Measurements from ENCODE around the gene OR6S1. TPM values are rescaled to one million over a fixed set of nuclear protein-coding genes. Genes with fewer than 3 reads are reported as not detected.
"Not testable (repeated sequence)": the region's sequence is repeated elsewhere in the genome, so short reads cannot be mapped to it uniquely, and the experiment has no call there.

Gene OR6S1
- total RNA-seq, 1 donor from 2014 or later: not detected

DNA sequence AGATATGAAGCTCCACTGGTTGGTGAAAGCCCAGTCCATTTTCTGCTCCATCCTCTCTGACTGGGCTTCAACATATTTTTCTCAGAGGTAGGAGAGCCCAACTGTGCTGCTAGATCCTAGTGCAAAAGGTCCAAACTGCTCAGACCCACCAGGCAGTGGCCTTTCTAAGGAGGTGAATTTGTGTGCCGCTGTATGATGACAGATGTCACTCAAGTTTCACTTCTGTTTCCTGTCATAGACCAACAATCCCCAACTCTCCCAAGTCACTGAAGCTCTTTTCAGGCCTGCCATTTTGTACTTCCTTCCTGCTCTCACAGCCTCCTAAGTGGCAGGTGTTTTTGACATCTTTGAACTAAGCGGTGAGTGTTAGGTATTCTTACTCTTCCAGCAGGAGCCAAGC is 26.5 kb upstream of the OR6S1 start:
- TF ChIP-seq, protein P1, sequence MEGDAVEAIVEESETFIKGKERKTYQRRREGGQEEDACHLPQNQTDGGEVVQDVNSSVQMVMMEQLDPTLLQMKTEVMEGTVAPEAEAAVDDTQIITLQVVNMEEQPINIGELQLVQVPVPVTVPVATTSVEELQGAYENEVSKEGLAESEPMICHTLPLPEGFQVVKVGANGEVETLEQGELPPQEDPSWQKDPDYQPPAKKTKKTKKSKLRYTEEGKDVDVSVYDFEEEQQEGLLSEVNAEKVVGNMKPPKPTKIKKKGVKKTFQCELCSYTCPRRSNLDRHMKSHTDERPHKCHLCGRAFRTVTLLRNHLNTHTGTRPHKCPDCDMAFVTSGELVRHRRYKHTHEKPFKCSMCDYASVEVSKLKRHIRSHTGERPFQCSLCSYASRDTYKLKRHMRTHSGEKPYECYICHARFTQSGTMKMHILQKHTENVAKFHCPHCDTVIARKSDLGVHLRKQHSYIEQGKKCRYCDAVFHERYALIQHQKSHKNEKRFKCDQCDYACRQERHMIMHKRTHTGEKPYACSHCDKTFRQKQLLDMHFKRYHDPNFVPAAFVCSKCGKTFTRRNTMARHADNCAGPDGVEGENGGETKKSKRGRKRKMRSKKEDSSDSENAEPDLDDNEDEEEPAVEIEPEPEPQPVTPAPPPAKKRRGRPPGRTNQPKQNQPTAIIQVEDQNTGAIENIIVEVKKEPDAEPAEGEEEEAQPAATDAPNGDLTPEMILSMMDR (conservative IDR thresholded peaks at IDR 0.05; ENCODE audit: low read depth, low read length): no peak
- H3K4me3 ChIP-seq (ENCODE audit: low read depth, low read length): no peak overlapping the region
- no peak for DNase-seq (ENCODE audit: low read depth)

DNA sequence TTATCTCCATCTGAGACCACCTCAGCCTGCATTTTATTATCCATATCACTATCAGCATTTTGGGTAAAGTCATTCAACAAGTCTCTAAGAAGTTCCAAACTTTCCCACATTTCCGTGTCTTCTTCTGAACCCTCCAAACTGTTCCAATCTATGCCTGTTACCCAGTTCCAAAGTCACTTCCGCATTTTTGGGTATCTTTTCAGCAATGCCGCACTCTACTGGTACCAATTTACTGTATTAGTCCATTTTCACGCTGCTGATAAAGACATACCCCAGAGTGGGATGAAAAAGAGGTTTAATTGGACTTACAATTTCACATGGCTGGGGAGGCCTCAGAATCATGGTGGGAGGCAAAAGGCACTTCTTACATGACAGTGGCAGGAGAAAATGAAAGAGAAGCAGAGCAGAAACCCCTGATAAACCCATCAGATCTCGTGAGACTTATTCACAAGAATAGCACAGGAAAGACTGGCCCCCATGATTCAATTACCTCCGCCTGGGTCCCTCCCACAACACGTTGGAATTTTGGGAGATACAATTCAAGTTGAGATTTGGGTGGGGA is 25.0 kb upstream of the OR6S1 start:
- DNase-seq (ENCODE audit: low read depth); H3K4me3 ChIP-seq (ENCODE audit: low read depth, low read length): not testable (repeated sequence)

DNA sequence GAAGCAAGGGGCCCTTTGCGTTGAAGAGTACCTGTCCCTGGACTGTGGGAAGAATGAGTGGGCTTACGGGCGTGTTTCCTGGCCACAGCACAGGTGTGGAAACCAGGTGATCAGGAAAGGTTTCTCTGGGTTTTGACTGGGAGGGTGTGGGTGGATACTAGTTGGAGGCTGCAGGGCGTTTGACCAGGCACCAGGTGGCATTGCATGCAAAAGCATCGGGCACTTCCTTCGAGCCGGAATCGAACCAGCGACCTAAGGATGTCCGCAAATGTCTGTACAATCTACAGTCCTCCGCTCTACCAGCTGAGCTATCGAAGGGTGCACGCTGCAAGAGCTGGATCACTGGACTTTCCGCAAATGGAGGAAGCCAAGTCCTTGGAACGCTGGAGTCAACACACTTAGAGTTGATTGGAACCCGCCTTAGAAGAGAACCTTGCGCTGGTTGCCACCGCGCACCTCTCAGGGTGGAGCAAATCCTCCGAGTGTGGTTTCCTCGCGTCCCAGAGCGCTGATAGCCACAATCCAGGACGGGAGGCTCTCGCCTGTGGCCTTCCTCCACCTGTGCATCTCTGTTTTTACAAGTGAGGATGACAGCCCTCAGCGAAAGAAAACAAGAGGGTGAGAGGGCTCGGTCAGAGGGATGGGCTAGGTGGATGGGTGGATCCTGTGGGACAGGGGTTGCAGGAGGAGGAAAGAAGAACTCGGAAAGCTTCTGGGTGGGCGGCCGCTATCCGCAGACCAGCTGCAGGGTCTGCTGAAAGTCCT is 21.7 kb upstream of the OR6S1 start:
- no peak for DNase-seq (ENCODE audit: low read depth)
- TF ChIP-seq, protein P1 (conservative IDR thresholded peaks at IDR 0.05; ENCODE audit: low read depth, low read length): peak; percentile 73
- H3K4me3 ChIP-seq (ENCODE audit: low read depth, low read length): peak overlapping the region; percentile 1

DNA sequence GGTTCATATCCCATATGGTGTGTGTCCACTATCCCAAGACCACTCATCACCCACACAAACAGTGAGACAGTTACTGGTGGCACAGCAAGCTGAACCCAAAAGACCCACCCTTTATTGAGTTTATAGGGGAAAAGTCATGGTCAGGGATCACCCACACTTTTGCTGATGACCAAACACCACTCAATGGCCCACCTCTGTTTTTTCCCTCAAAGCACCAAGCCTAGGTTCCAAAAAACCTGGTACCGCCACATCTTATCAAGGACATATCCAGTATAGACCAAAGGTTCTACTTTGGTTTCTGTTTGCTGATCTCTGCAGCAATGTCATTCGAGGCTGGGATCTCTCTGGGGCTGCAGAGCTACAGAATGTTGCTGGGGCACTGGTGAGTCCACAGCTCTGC is 19.7 kb upstream of the OR6S1 start:
- no peak overlapping the region for H3K4me3 ChIP-seq (ENCODE audit: low read depth, low read length)
- no peak for DNase-seq (ENCODE audit: low read depth)
- TF ChIP-seq, protein P1 (conservative IDR thresholded peaks at IDR 0.05; ENCODE audit: low read depth, low read length): no peak

DNA sequence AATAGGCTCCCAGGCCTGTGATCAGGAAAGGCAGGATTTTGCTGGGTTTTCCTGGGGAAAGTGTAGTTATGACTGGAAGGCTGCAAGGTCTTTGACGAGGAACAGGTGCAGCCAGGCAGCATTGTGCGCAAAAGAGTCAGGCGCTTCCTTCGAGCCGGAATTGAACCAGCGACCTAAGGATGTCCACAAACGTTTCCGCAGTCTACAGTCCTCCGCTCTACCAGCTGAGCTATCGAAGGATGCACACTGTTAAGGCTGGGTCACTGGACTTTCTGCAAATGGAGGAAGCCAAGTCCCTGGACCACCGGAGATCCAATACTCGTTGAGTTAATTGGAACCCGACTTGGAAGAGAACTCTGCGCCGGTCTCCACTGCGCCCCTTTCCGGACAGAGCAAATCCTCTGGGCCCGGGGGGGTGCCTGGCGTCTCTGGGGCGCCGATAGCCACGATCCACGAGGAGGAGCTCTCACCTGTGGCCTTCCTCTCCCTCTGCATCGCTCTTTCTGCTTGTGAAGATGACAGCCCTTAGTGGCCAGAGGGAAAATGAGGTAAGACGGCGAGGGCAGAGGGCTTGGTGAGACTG is 18.4 kb upstream of the OR6S1 start:
- no peak overlapping the region for H3K4me3 ChIP-seq (ENCODE audit: low read depth, low read length)
- TF ChIP-seq, protein P1 (conservative IDR thresholded peaks at IDR 0.05; ENCODE audit: low read depth, low read length): no peak
- no peak for DNase-seq (ENCODE audit: low read depth)

DNA sequence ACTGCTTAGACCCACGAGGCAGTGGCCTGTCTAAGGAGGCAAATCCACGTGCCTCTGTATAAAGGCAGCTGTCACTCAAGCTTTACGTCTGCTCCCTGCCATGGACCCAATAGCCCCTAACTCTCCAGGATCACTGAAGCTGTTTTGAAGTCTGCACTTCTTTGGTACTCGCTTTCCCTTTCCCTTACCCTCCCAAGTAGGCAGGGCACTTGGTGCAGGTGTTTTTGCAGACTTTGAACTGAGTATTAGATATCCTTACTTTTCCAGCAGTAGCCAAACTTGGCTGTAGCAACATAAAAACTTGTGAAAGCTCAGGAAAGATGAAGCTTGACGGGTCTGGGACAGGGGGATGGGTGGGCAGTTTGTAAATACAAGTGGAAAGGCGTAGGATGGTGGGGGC is 17.8 kb upstream of the OR6S1 start:
- H3K4me3 ChIP-seq (ENCODE audit: low read depth, low read length): no peak overlapping the region
- DNase-seq (ENCODE audit: low read depth): no peak
- TF ChIP-seq, protein P1 (conservative IDR thresholded peaks at IDR 0.05; ENCODE audit: low read depth, low read length): no peak

DNA sequence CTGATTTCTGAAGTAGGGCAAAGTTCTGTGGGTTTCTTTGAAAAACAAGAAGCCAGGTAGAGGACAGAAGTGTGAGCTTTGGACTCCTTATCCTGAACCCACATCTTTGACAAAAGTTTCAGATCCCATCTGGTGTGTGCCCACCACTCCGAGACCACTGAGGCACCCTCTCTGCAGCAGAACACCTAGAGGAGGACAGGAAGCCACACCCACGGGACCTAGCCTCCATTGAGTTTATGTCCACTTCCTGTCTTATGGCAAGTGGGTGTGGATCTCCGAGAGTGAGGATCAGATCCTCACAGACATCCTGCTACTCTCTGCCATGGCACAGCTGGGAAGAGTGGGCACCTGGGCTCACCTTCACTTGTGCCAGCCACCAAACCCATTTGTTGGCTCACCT is 16.8 kb upstream of the OR6S1 start:
- TF ChIP-seq, protein P1 (conservative IDR thresholded peaks at IDR 0.05; ENCODE audit: low read depth, low read length): no peak
- H3K4me3 ChIP-seq (ENCODE audit: low read depth, low read length): no peak overlapping the region
- DNase-seq (ENCODE audit: low read depth): no peak
